HG03159 (cell line): Measurements from ENCODE around the gene NPHP4.
"Not testable (repeated sequence)": the region's sequence is repeated elsewhere in the genome, so short reads cannot be mapped to it uniquely, and the experiment has no call there.

Experiments used
- ATAC-seq: cut with Tn5 transposase; IDR thresholded peaks from one replicate; pipeline ENCODE4 v1.9.1; 2021; ENCODE audit warnings: mild to moderate bottlenecking, moderate library complexity; ENCODE audit not compliant: unreplicated experiment

The NPHP4 gene

DNA sequence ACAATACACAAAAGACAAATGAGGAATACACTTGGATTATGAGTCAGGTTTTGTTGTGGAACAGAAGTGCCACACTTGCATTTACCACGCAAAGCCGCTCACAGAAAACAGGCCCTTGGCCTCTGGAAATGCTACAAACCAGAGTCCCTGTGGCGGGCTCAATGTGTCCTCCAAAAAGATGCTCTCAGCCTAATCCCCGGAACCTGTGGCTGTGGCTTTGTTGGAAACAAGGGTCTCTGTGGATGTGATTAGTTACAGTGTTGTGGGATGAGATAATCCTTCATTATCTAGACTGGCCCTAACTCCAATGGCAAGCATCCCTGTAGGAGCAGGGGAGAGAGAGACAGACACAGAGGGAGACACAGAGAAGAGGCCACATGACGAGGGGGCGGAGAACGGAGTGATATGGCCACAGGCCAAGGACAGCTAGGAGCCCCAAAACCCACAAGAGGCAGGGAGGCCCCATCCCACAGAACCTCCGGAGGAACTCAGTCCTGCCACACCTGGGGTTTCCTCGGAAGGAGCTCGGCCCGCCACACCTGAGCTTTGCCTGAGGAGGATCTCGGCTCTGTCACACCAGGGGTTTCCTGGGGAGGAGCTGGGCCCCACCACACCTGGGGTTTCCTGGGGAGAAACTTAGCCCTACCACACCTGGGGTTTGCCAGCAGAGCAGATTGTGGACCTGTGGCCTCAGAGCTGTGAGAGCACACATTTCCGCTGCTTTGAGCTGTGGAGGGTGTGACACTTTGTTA, 55.4 kb downstream of the NPHP4 start:
- no peak for ATAC-seq

- ATAC-seq: no peak
These were observed 56.1 kb downstream of the NPHP4 start for GRCh38 chr1:5936126-5936525.

GRCh38 chr1:5935026-5935425, 57.2 kb downstream of the NPHP4 start:
- no peak for ATAC-seq

DNA sequence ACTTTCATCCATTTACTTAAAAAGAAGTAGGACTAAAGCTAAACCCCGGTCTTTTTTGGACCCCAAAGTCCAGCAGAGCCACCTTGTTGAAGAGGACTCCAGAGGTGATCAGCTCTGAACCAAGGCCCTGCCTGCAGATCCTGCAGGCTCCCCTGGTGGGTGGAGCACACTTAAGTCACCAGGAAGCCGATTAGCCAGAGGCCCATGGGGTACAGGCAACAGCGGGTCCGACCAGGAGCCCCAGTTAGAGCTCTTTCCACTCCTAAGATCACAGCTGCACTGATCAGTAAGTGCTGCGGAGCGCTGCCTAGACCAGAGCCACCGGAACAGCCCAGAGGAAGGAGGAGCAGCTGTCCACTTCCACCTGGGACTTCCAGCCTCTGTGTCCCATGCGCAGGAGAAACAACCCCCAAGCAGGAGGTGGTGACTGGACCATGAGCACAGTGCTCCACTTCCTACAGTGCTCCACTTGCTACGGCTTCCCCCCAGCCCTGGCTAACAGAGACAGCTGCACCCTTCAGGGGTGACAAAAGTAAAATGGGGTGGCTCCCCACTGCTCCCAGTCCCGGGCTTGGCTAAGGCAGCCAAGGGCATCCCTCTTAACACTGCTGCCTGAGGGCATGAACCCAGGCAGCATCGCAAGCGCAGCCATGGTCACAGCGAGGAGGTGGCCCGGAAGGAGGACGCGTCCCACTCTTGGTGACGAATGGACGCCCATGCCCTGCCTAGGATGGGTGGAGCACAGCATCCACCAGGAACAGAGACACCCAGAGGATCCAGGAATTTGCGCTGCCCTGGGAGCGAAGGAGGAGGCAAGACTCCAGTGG, 58.0 kb downstream of the NPHP4 start:
- no peak for ATAC-seq

DNA sequence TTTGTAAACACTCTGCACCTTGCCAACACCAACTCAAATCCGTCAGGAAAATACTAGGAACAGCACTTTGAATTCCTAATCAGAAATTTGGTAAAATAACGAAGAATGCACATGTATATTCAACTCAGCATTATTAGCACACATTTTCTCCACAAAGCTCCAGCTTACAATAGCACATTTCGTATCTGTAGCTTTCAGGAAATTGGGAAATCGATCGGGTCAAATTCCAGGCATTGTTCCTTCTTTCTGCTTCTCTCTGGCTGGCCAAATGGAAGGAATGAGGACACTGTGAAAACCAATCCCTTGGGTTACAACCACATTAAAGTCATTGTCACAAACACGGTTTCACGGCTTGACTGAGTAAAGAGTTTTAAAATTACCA, 58.6 kb downstream of the NPHP4 start:
- ATAC-seq: no peak

GRCh38 chr1:5933050-5933449, 59.2 kb downstream of the NPHP4 start:
- ATAC-seq: no peak

DNA sequence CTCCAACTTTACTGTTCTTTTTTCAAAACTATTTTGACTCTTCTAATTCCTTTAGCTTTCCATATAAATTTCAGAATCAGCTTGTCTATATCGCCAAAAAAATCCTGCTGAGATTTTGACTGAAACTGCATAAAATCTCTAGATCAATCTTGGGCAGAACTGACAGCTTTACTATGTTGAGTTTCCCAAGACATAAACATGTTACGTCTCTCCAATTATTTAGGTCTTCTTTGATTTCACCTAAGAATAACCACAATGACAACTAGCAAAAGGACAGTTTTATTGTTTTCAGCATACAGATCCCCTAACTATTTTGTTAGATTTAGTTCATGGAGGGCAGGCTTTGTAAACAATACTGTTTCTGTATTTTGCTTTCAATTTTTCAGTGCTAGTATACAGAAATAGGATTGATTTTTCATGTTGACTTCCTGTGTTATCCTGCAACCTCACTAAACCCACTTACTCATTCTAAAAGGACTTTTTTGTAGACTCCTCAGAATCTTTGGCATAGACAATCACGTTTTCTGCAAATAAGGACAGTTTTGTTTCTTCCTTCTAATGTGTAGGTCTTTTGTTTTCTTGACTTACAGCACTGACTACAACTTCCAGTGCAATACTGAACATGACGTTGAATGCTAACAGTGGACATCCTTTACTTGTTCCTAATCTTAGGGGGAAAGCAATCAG, 63.4 kb downstream of the NPHP4 start:
- no peak for ATAC-seq

DNA sequence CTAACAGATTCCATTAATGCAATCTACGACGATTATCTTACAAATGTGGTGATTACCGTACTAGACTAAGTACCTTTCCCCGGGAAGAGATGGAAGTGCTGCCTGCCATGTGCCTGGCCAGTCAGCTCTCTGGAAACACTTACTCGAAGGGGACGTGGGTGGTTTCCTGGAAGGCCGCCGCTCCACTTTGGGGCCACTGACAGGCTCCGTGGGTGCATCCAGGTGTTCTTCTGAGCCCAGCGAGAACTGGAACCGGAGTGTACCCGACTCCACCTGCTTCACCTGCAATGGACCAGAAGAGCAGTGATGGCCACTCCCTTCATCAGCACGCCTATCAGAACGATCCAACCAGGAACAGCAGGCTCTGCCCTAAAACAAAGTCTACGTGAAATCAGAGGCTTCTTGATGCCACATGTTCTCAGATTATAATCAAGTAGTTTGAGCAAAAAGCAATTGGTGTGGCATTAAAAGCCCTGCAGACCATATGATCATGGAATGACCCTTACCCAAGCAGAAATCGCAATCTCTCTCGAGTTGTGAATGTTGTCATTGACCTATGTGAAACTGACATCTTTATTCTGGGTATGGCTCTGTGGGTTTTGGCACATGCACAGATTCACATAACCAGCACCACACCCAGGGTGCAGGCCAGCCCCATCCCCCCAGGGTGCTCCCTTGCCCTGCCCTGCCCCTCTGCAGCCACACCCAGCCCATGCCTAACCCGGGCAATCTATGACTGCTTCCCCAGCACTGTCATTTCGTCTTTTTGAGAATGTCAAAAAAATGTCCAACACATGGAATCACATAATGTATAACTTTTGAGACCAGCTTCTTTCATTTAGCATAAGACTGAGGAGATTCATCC, 64.5 kb downstream of the NPHP4 start:
- no peak for ATAC-seq

- ATAC-seq: no peak
These were observed 65.4 kb downstream of the NPHP4 start for GRCh38 chr1:5926686-5927435.

DNA sequence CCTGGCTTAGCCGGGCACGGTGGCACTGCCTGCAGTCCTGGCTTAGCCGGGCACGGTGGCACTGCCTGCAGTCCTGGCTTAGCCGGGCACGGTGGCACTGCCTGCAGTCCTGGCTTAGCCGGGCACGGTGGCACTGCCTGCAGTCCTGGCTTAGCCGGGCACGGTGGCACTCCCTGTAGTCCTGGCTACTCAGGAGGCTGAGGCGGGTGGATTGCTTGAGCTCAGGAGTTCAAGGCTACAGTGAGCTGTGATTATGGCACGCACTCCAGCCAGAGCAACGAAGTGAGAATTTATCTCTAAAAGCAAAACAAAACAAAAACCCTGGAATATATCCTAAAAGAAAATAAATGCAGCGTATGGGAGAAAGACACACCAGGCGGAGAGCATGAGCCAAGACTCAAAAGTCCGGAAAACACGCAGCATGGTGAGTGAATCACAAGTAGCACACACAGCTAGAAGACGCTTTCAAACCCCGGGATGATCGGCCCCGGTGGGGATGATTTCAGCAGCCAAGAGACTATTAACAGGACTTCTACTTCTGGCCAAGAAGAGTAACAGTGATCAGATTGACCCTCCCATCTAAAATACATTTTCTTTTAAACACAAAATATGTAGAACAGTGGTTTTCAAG, 69.4 kb downstream of the NPHP4 start:
- not testable (repeated sequence) for ATAC-seq

- no peak for ATAC-seq
These were observed 70.6 kb downstream of the NPHP4 start for GRCh38 chr1:5921671-5922070.

DNA sequence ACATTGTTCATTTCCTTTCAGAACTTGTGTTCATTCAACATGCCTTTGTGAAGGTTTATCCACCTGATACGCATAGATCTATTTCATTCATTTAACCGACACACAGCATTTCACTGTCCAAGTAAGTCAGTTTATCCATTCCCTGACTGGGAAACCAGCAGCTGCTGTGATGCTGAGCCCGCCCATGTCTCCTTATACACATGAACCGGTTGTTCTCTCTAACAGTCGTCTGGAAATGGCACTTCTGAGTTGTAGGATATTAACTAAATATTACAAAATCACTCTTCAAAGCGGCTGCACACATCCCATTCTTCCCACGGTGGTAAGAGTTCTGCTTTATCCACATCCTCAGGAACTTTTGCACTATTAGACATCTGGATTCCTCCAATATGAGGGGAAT, 71.1 kb downstream of the NPHP4 start:
- ATAC-seq: no peak

- ATAC-seq: no peak
These were observed 72.0 kb downstream of the NPHP4 start for GRCh38 chr1:5920201-5920600.

DNA sequence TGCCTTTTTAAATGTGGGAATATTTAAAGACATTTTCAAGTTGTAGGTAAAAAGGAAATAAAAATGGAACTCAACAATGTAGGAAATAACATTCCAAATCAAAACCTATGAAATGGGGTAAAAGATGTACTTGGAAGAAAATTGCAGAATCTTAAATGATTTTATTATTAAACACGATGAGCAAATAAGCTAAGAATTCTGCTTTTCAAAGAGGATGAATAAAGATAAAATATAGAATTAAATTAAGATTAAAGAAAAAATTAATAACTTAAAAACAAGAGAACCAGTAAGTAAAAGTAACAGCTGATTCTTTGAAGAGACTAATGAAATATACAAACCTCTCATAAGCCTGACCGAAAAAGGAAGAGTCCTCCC, 74.0 kb downstream of the NPHP4 start:
- ATAC-seq: no peak

GRCh38 chr1:5917591-5918274, 74.5 kb downstream of the NPHP4 start:
- no peak for ATAC-seq

DNA sequence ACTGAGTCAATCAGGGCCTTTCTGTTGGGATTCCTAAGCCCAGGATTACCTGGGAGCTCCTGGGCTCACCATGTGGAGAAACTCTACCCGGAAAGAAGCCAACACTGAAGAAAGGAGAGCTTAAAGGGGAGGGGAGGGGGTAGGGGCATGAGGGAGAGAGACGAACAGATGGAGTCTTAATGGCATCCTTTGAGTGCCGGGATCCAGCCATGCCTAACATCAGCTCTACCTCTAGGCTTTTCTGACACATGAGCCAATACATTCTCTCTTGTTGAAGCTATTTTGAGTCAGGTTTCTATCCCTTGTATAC, 75.0 kb downstream of the NPHP4 start:
- no peak for ATAC-seq

DNA sequence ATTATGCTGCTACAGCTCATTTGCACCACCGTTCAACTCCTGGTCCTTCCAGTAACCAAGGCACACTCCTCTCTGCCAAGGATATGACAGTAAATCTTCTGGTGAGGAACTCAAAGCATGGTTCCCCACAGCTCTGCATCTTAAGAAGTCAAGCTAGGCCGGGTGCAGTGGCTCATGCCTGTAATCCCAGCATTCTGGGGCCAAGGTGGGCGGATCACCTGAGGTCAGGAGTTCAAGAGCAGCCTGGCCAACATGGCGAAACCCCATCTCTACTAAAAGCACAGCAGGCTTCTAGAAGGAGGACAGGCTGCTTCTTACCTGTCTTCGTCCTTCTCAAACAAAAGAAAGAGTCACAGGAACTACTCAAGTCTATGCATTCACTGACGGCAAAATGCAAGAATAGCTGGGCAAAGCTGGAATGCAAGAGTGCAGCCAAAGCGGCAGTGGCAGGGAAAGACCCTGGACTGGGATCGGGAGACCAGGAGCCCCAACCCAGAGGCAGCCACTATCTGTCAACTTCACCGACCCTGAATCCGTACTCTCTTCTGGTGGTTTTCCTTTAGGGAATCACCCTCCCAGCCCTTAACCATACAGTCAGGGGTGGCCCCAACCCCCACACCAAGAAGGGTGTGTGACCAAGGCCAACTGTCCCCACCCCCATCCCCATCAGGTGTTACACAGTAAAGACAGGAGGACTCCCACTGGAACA, 75.5 kb downstream of the NPHP4 start:
- no peak for ATAC-seq
